Motor neuron (in vitro differentiated cells): ENCODE results near the gene AGPAT4. TPM values are rescaled to one million over a fixed set of nuclear protein-coding genes. Genes with fewer than 3 reads are reported as not detected.
A peak's percentile ranks its signal among the peaks of the same experiment; 100 is the strongest.
"Not testable (repeated sequence)": the region's sequence is repeated elsewhere in the genome, so short reads cannot be mapped to it uniquely, and the experiment has no call there.

Experiments used
- ATAC-seq, 8 experiments: fragments of 200-7000 bp; cut with Tn5 transposase; replicated peaks in 6 of 8; 2 replicates each; pipeline ENCODE4 v1.8.0; 2021; ENCODE audit warnings: mild to moderate bottlenecking in 8 of 8, moderate library complexity in 8 of 8
- H3K27ac ChIP-seq, 2 donors: fragments of 250-450 bp; sonication (Bioruptor Pico); 2 replicates each; pipeline ENCODE4 v1.9.0; 2021; ENCODE audit warnings: antibody characterized with exemption in 2 of 2, mild to moderate bottlenecking in 2 of 2, moderate library complexity in 1 of 2
- H3K4me1 ChIP-seq, 2 donors: fragments of 250-450 bp; sonication (Bioruptor Pico); replicated peaks in 1 of 2; 2 replicates each; pipeline ENCODE4 v1.6.1; 2021; ENCODE audit warnings: antibody characterized with exemption in 2 of 2, mild to moderate bottlenecking in 2 of 2, moderate library complexity in 1 of 2
- H3K4me3 ChIP-seq, 5 donors: fragments of 250-450 bp; sonication (Bioruptor Pico); 2 replicates each; pipeline ENCODE4 v1.9.0; 2021; ENCODE audit warnings: antibody characterized with exemption in 5 of 5, mild to moderate bottlenecking in 5 of 5, moderate library complexity in 4 of 5
- WGBS, 10 experiments: fragments of 450-650 bp; shearing (Covaris generic); methylation state at CpG; one replicate each; pipeline ENCODE4 v1.0.0; 2022; 5-methylcytosine and 5-hydroxymethylcytosine counted together
- in situ Hi-C, 9 experiments: fragments of 400-800 bp; cut with MboI; loops; one replicate each; pipeline ENCODE4 v1.15.0; 2021; ENCODE audit warnings: low sequenced_read_pairs in 9 of 9, low pct_unique_long_range_greater_than_20kb in 2 of 9; ENCODE audit not compliant: unreplicated experiment in 9 of 9
- total RNA-seq, 8 experiments: library from RNA; unstranded; fragments of 300-600 nt; gene quantifications; 2 replicates each; pipeline versions ENCODE4 v1.2.3 to v1.2.4, GENCODE V29; 2022

The AGPAT4 gene
- total RNA-seq, 8 experiments from 2014 or later = 2.1 to 42.2 (median 18.6) TPM

- Histone ChIP-seq H3K4me1 (peaks cover 33 to 44% of the 10 kb centered on the region in 2 donors), H3K4me3 (no peak overlapping the region), H3K27ac (peak overlapping the region in 1 of 2 donors; percentile 62)
These were observed 45.8 kb downstream of the AGPAT4 start for GRCh38 chr6:161228096-161228495.

GRCh38 chr6:161227004-161227960, 46.6 kb downstream of the AGPAT4 start:
- Histone ChIP-seq H3K4me3 (no peak overlapping the region), H3K4me1 (peaks cover 33 to 44% of the 10 kb centered on the region in 2 donors), H3K27ac (peak overlapping the region in 1 of 2 donors; percentile 38)
- in situ Hi-C loops = no loop called here
- WGBS, 10 experiments = 20 to 100% (median 94%) methylated on average over 1 to 13 of the region's 15 CpGs; no CpG with 5 or more reads in 2 of the 10 experiments
- no peak for ATAC-seq

More at GRCh38 chr6:161228096-161228495, 45.8 kb downstream of the AGPAT4 start:
- in situ Hi-C loops = no loop called here
- WGBS, 10 experiments = 60 to 100% (median 90%) methylated on average over 1 to 6 of the region's 6 CpGs; no CpG with 5 or more reads in 4 of the 10 experiments
- ATAC-seq = peak in 1 of 8 experiments; percentile 19

GRCh38 chr6:161226009-161226964, 47.6 kb downstream of the AGPAT4 start:
- peak overlapping the region in 1 of 2 donors; percentile 52 for H3K27ac ChIP-seq
- WGBS, 10 experiments = 67 to 96% (median 79%) methylated on average over 1 to 5 of the region's 8 CpGs; no CpG with 5 or more reads in 2 of the 10 experiments
- in situ Hi-C loops = no loop called here
- ATAC-seq = no peak
- H3K4me3 ChIP-seq = no peak overlapping the region
- H3K4me1 ChIP-seq = peaks cover 33 to 44% of the 10 kb centered on the region in 2 donors

GRCh38 chr6:161225681-161226008, 48.2 kb downstream of the AGPAT4 start:
- 79 to 100% (median 92%) methylated on average over 2 to 5 of the region's 8 CpGs; no CpG with 5 or more reads in 4 of the 10 experiments for WGBS, 10 experiments
- in situ Hi-C loops = no loop called here
- H3K4me1 ChIP-seq = peaks cover 33 to 44% of the 10 kb centered on the region in 2 donors
- peak overlapping the region in 1 of 2 donors; percentile 52 for H3K27ac ChIP-seq
- no peak overlapping the region for H3K4me3 ChIP-seq
- ATAC-seq = no peak

GRCh38 chr6:161224951-161225680, 48.7 kb downstream of the AGPAT4 start:
- ATAC-seq = not testable (repeated sequence)

GRCh38 chr6:161223646-161224045, 50.2 kb downstream of the AGPAT4 start:
- H3K27ac ChIP-seq = no peak overlapping the region
- WGBS, 10 experiments = 70 to 100% (median 100%) methylated on average over 2 to 3 of the region's 3 CpGs; no CpG with 5 or more reads in 1 of the 10 experiments
- ATAC-seq = no peak
- in situ Hi-C loops = no loop called here
- peaks cover 21 to 33% of the 10 kb centered on the region in 2 donors for H3K4me1 ChIP-seq
- no peak overlapping the region for H3K4me3 ChIP-seq

More at GRCh38 chr6:161224951-161225680, 48.7 kb downstream of the AGPAT4 start:
- in situ Hi-C loops, H3K4me3 ChIP-seq, H3K27ac ChIP-seq: not testable (repeated sequence)
- WGBS, 10 experiments = 92 to 100% (median 97%) methylated on average over 4 to 16 of the region's 16 CpGs; no CpG with 5 or more reads in 1 of the 10 experiments
- H3K4me1 ChIP-seq = peaks cover 33 to 44% of the 10 kb centered on the region in 2 donors

- no peak overlapping the region for H3K4me3 ChIP-seq
- no peak for ATAC-seq
- WGBS, 10 experiments = 70 to 100% (median 86%) methylated on average over 1 to 6 of the region's 8 CpGs; no CpG with 5 or more reads in 2 of the 10 experiments
- in situ Hi-C loops = no loop called here
- H3K27ac ChIP-seq = no peak overlapping the region
- H3K4me1 ChIP-seq = peaks cover 13 to 24% of the 10 kb centered on the region in 2 donors
These were observed 51.1 kb downstream of the AGPAT4 start for GRCh38 chr6:161222706-161223234.

- 58 to 100% (median 97%) methylated on average over 2 to 6 of the region's 6 CpGs; no CpG with 5 or more reads in 1 of the 10 experiments for WGBS, 10 experiments
- Histone ChIP-seq H3K4me1 (peaks cover 0 to under 1% of the 10 kb centered on the region in 2 donors), H3K4me3 (no peak overlapping the region), H3K27ac (no peak overlapping the region)
- in situ Hi-C loops = no loop called here
- no peak for ATAC-seq
These were observed 53.5 kb downstream of the AGPAT4 start for GRCh38 chr6:161220346-161220745.

GRCh38 chr6:161219680-161220079, 54.2 kb downstream of the AGPAT4 start:
- no peak for ATAC-seq
- Histone ChIP-seq H3K27ac (no peak overlapping the region), H3K4me3 (no peak overlapping the region), H3K4me1 (no peaks in the 10 kb centered on the region)
- WGBS, 10 experiments = 68 to 100% (median 82%) methylated on average over 1 to 2 of the region's 2 CpGs; no CpG with 5 or more reads in 3 of the 10 experiments
- in situ Hi-C loops = no loop called here

- Histone ChIP-seq H3K27ac (no peak overlapping the region), H3K4me1 (no peaks in the 10 kb centered on the region), H3K4me3 (no peak overlapping the region)
- in situ Hi-C loops = no loop called here
- 53 to 100% (median 90%) methylated on average over 1 to 5 of the region's 5 CpGs; no CpG with 5 or more reads in 2 of the 10 experiments for WGBS, 10 experiments
- ATAC-seq = no peak
These were observed 55.6 kb downstream of the AGPAT4 start for GRCh38 chr6:161218222-161218621.

- 92 to 100% (median 100%) methylated on average over 1 to 4 of the region's 5 CpGs; no CpG with 5 or more reads in 5 of the 10 experiments for WGBS, 10 experiments
- H3K27ac ChIP-seq = no peak overlapping the region
- H3K4me1 ChIP-seq = no peaks in the 10 kb centered on the region
- H3K4me3 ChIP-seq = no peak overlapping the region
- in situ Hi-C loops = no loop called here
- peak in 2 of 8 experiments; percentile 65 to 90 for ATAC-seq
These were observed 56.2 kb downstream of the AGPAT4 start for GRCh38 chr6:161217628-161218027.
